Pons (tissue), 1 donor: ENCODE measurements around the gene YIPF3.

ENCODE experiments used
- DNase-seq: peaks from one replicate; pipeline ENCODE4 v3.0.0-alpha.2; 2016; ENCODE audit warnings: low spot score

The YIPF3 gene

GRCh38 chr6:43464337-43464736, 52.4 kb downstream of the YIPF3 start:
- DNase-seq, result no peak

- DNase-seq, result no peak
Measured at GRCh38 chr6:43461936-43462335, 54.8 kb downstream of the YIPF3 start.
